Fibroblast of skin of abdomen (primary cell): ENCODE data around the gene ARSJ.
"Not testable (repeated sequence)": the region's sequence is repeated elsewhere in the genome, so short reads cannot be mapped to it uniquely, and the experiment has no call there.

Experiments used
- DNase-seq: peaks from one replicate; pipeline ENCODE4 v3.0.0-alpha.2; 2013

The ARSJ gene

GRCh38 chr4:113957956-113958355, 21.5 kb downstream of the ARSJ start:
- DNase-seq = peak; percentile 48

GRCh38 chr4:113955948-113956347, 23.5 kb downstream of the ARSJ start:
- DNase-seq = no peak

GRCh38 chr4:113955411-113955810, 24.0 kb downstream of the ARSJ start:
- DNase-seq = no peak

GRCh38 chr4:113953888-113954287, 25.6 kb downstream of the ARSJ start:
- no peak for DNase-seq

- DNase-seq = peak; percentile 59
Measured at GRCh38 chr4:113952452-113953029, 26.9 kb downstream of the ARSJ start.

- DNase-seq = peak; percentile 51
Measured at GRCh38 chr4:113951263-113951662, 28.2 kb downstream of the ARSJ start.

- DNase-seq = no peak
Measured at GRCh38 chr4:113950207-113950606, 29.2 kb downstream of the ARSJ start.

- no peak for DNase-seq
Measured at GRCh38 chr4:113947484-113947883, 32.0 kb downstream of the ARSJ start.

- DNase-seq = peak; percentile 75
Measured at GRCh38 chr4:113945906-113946305, 33.5 kb downstream of the ARSJ start.

- DNase-seq = peak; percentile 61
Measured at GRCh38 chr4:113943863-113944262, 35.6 kb downstream of the ARSJ start.

GRCh38 chr4:113943085-113943484, 36.4 kb downstream of the ARSJ start:
- DNase-seq = no peak

GRCh38 chr4:113941836-113942235, 37.6 kb downstream of the ARSJ start:
- DNase-seq = no peak

GRCh38 chr4:113940103-113940502, 39.3 kb downstream of the ARSJ start:
- DNase-seq = not testable (repeated sequence)

- no peak for DNase-seq
Measured at GRCh38 chr4:113935190-113935589, 44.3 kb downstream of the ARSJ start.

- DNase-seq = not testable (repeated sequence)
Measured at GRCh38 chr4:113924706-113925105, 54.7 kb downstream of the ARSJ start.

GRCh38 chr4:113921089-113921794, 58.2 kb downstream of the ARSJ start:
- peak; percentile 58 for DNase-seq

GRCh38 chr4:113919611-113920010, 59.8 kb downstream of the ARSJ start:
- peak; percentile 30 for DNase-seq

- DNase-seq = no peak
Measured at GRCh38 chr4:113919145-113919544, 60.3 kb downstream of the ARSJ start.

- DNase-seq = no peak
Measured at GRCh38 chr4:113908829-113909228, 70.6 kb downstream of the ARSJ start.

GRCh38 chr4:113907559-113907958, 71.9 kb downstream of the ARSJ start:
- no peak for DNase-seq

GRCh38 chr4:113905301-113905700, 74.1 kb downstream of the ARSJ start:
- DNase-seq = peak; percentile 14

- DNase-seq = no peak
Measured at GRCh38 chr4:113904877-113905276, 74.6 kb downstream of the ARSJ start.

GRCh38 chr4:113901994-113902787, 77.3 kb downstream of the ARSJ start:
- no peak for DNase-seq
